Lower leg skin (tissue), 3 donors: ENCODE results near the gene KRTAP5-1.

Experiments used
- CTCF ChIP-seq, 3 donors: fragments of 450-650 bp; IDR thresholded peaks; one replicate each; pipeline ENCODE4 v1.5.1; 2016; ENCODE audit warnings: antibody characterized with exemption in 3 of 3, mild to moderate bottlenecking in 3 of 3, moderate library complexity in 2 of 3
- POLR2A ChIP-seq, 2 donors: fragments of 450-650 bp; IDR thresholded peaks; one replicate each; pipeline ENCODE4 v1.6.1; 2016 to 2017; ENCODE audit warnings: antibody characterized with exemption in 2 of 2, mild to moderate bottlenecking in 1 of 2, moderate library complexity in 1 of 2

GRCh38 chr11:1560002-1560648, 25.0 kb downstream of the KRTAP5-1 start:
- TF ChIP-seq CTCF (IDR thresholded peaks at IDR 0.05) (no peak), POLR2A (IDR thresholded peaks at IDR 0.05) (no peak)
